ENCODE results near the gene SMARCD3. TPM values are rescaled to one million over a fixed set of nuclear protein-coding genes. Genes with fewer than 3 reads are reported as not detected.

SMARCD3 gene
- total RNA-seq, 4 donors from 2014 or later, result 25.3 to 43.4 (median 40.6) TPM

- Histone ChIP-seq H3K27ac (replicated peaks in 1 of 4) (no peak overlapping the region), H3K36me3 (no peaks in the 10 kb centered on the region), H3K4me1 (no peaks in the 10 kb centered on the region), H3K4me3 (no peak overlapping the region), H3K9me3 (no peaks in the 10 kb centered on the region), H3K27me3 (no peaks in the 10 kb centered on the region)
- no peak for TF ChIP-seq POLR2A (IDR thresholded peaks at IDR 0.05; ENCODE audit: low read depth)
- TF ChIP-seq CTCF (IDR thresholded peaks at IDR 0.05), result no peak
- TF ChIP-seq POLR2AphosphoS5 (IDR thresholded peaks at IDR 0.05), result no peak
- no peak for TF ChIP-seq EP300 (IDR thresholded peaks at IDR 0.05)
- WGBS, result 74% methylated on average over 4 of the region's 4 CpGs
- intact Hi-C loops (cut with DNase I), result no loop called here
- DNase-seq (ENCODE audit: extremely low spot score), result no peak
These were observed 41.9 kb upstream of the SMARCD3 start for GRCh38 chr7:151290355-151290760.

GRCh38 chr7:151289891-151290290 lies 41.4 kb upstream of the SMARCD3 start:
- H3K27me3 ChIP-seq, result no peaks in the 10 kb centered on the region
- no peaks in the 10 kb centered on the region for H3K4me1 ChIP-seq
- TF ChIP-seq EP300 (IDR thresholded peaks at IDR 0.05) (no peak), CTCF (IDR thresholded peaks at IDR 0.05) (no peak), POLR2A (IDR thresholded peaks at IDR 0.05; ENCODE audit: low read depth) (no peak), POLR2AphosphoS5 (IDR thresholded peaks at IDR 0.05) (no peak)
- no peaks in the 10 kb centered on the region for H3K36me3 ChIP-seq
- no peak for DNase-seq (ENCODE audit: extremely low spot score)
- WGBS, result 86% methylated on average over 2 of the region's 2 CpGs
- no peak overlapping the region for H3K4me3 ChIP-seq
- intact Hi-C loops (cut with DNase I), result no loop called here
- H3K9me3 ChIP-seq, result no peaks in the 10 kb centered on the region
- H3K27ac ChIP-seq (replicated peaks in 1 of 4), result no peak overlapping the region

- TF ChIP-seq EP300 (IDR thresholded peaks at IDR 0.05), result no peak
- TF ChIP-seq CTCF (IDR thresholded peaks at IDR 0.05), result no peak
- TF ChIP-seq POLR2AphosphoS5 (IDR thresholded peaks at IDR 0.05), result no peak
- TF ChIP-seq POLR2A (IDR thresholded peaks at IDR 0.05; ENCODE audit: low read depth), result no peak
- Histone ChIP-seq H3K4me3 (no peak overlapping the region), H3K4me1 (no peaks in the 10 kb centered on the region), H3K9me3 (no peaks in the 10 kb centered on the region), H3K27me3 (peaks cover 0 to 10% (median 0%) of the 10 kb centered on the region in 4 donors), H3K36me3 (no peaks in the 10 kb centered on the region), H3K27ac (replicated peaks in 1 of 4) (no peak overlapping the region)
- WGBS, result 21% methylated on average over 2 of the region's 2 CpGs
- intact Hi-C loops (cut with DNase I), result no loop called here
- DNase-seq (ENCODE audit: extremely low spot score), result no peak
These were observed 37.7 kb upstream of the SMARCD3 start for GRCh38 chr7:151286148-151286547.

- Histone ChIP-seq H3K27me3 (peaks cover 0 to 10% (median 0%) of the 10 kb centered on the region in 4 donors), H3K4me1 (no peaks in the 10 kb centered on the region), H3K27ac (replicated peaks in 1 of 4) (no peak overlapping the region), H3K4me3 (no peak overlapping the region), H3K9me3 (no peaks in the 10 kb centered on the region), H3K36me3 (no peaks in the 10 kb centered on the region)
- DNase-seq (ENCODE audit: extremely low spot score), result no peak
- intact Hi-C loops (cut with DNase I), result no loop called here
- WGBS, result 91% methylated on average over 2 of the region's 2 CpGs
- TF ChIP-seq POLR2A (IDR thresholded peaks at IDR 0.05; ENCODE audit: low read depth) (no peak), POLR2AphosphoS5 (IDR thresholded peaks at IDR 0.05) (no peak), CTCF (IDR thresholded peaks at IDR 0.05) (no peak)
These were observed 34.8 kb upstream of the SMARCD3 start for GRCh38 chr7:151283302-151283701.

GRCh38 chr7:151282111-151282510 lies 33.6 kb upstream of the SMARCD3 start:
- no peak overlapping the region for H3K4me3 ChIP-seq
- H3K9me3 ChIP-seq, result no peaks in the 10 kb centered on the region
- peaks cover 0 to 10% (median 0%) of the 10 kb centered on the region in 4 donors for H3K27me3 ChIP-seq
- TF ChIP-seq POLR2AphosphoS5 (IDR thresholded peaks at IDR 0.05) (no peak), CTCF (IDR thresholded peaks at IDR 0.05) (no peak), EP300 (IDR thresholded peaks at IDR 0.05) (no peak), POLR2A (IDR thresholded peaks at IDR 0.05; ENCODE audit: low read depth) (no peak)
- 82% methylated on average over 8 of the region's 8 CpGs for WGBS
- H3K27ac ChIP-seq (replicated peaks in 1 of 4), result no peak overlapping the region
- intact Hi-C loops (cut with DNase I), result no loop called here
- H3K36me3 ChIP-seq, result no peaks in the 10 kb centered on the region
- no peak for DNase-seq (ENCODE audit: extremely low spot score)
- peaks cover 4 to 9% (median 8%) of the 10 kb centered on the region in 4 donors for H3K4me1 ChIP-seq

Data from esophagus muscularis mucosa (tissue), 4 donors.